Superior temporal gyrus (tissue), 1 donor: ENCODE results near the gene ONECUT3.

Experiments
- DNase-seq: peaks from one replicate; pipeline ENCODE4 v3.0.0-alpha.2; 2016; ENCODE audit errors: extremely low spot score

The ONECUT3 gene

GRCh38 chr19:1768248-1768647 lies 14.9 kb downstream of the ONECUT3 start:
- no peak for DNase-seq

GRCh38 chr19:1768918-1769644 lies 15.8 kb downstream of the ONECUT3 start:
- no peak for DNase-seq

GRCh38 chr19:1769645-1769985 lies 16.3 kb downstream of the ONECUT3 start:
- DNase-seq = no peak

GRCh38 chr19:1770866-1771576 lies 17.7 kb downstream of the ONECUT3 start:
- DNase-seq = no peak

GRCh38 chr19:1773184-1773583 lies 19.9 kb downstream of the ONECUT3 start:
- DNase-seq = no peak

- no peak for DNase-seq
Measured at GRCh38 chr19:1774989-1775772, 21.9 kb downstream of the ONECUT3 start.

GRCh38 chr19:1775951-1776605 lies 22.8 kb downstream of the ONECUT3 start:
- no peak for DNase-seq

GRCh38 chr19:1776606-1777147 lies 23.4 kb downstream of the ONECUT3 start:
- no peak for DNase-seq

GRCh38 chr19:1777149-1777548 lies 23.8 kb downstream of the ONECUT3 start:
- no peak for DNase-seq

- DNase-seq = no peak
Measured at GRCh38 chr19:1779574-1779973, 26.3 kb downstream of the ONECUT3 start.

GRCh38 chr19:1780272-1780958 lies 27.1 kb downstream of the ONECUT3 start:
- DNase-seq = no peak

GRCh38 chr19:1782521-1782920 lies 29.2 kb downstream of the ONECUT3 start:
- no peak for DNase-seq

- no peak for DNase-seq
Measured at GRCh38 chr19:1783354-1783753, 30.0 kb downstream of the ONECUT3 start.

GRCh38 chr19:1783874-1784273 lies 30.6 kb downstream of the ONECUT3 start:
- no peak for DNase-seq

- DNase-seq = no peak
Measured at GRCh38 chr19:1785310-1785709, 32.0 kb downstream of the ONECUT3 start.

- DNase-seq = no peak
Measured at GRCh38 chr19:1786668-1787067, 33.4 kb downstream of the ONECUT3 start.

- no peak for DNase-seq
Measured at GRCh38 chr19:1787116-1787515, 33.8 kb downstream of the ONECUT3 start.

- no peak for DNase-seq
Measured at GRCh38 chr19:1789261-1790041, 36.1 kb downstream of the ONECUT3 start.

GRCh38 chr19:1790054-1790792 lies 36.9 kb downstream of the ONECUT3 start:
- no peak for DNase-seq

- no peak for DNase-seq
Measured at GRCh38 chr19:1791879-1792278, 38.6 kb downstream of the ONECUT3 start.
